Esophagus mucosa (tissue), 1 donor: ENCODE measurements around the gene MZF1. TPM values are rescaled to one million over a fixed set of nuclear protein-coding genes. Genes with fewer than 3 reads are reported as not detected.

ENCODE experiments used
- total RNA-seq: library from RNA; stranded (reverse); gene quantifications from one replicate; pipeline ENCODE4 v1.2.4, GENCODE V29; 2023
- donor health status: DM: yes; HTN: yes; CAD: no.

Gene MZF1
- total RNA-seq, 1 donor from 2014 or later = 9.4 TPM

Other genes starting within 250 kb of the MZF1 start
- 2.5 TPM for gene ZSCAN22, start 246.3 kb downstream of the MZF1 start, total RNA-seq
- 3.5 TPM for gene A1BG, start 219.8 kb downstream of the MZF1 start, total RNA-seq
- gene ZNF497, start 210.6 kb downstream of the MZF1 start, total RNA-seq = 1.1 TPM
- 2.7 TPM for gene ZNF837, start 192.3 kb downstream of the MZF1 start, total RNA-seq
- gene RPS5, start 186.1 kb downstream of the MZF1 start, total RNA-seq = 1,223 TPM
- 14.7 TPM for gene RNF225, start 177.7 kb downstream of the MZF1 start, total RNA-seq
- gene ZNF584, start 164.7 kb downstream of the MZF1 start, total RNA-seq = 6.5 TPM
- 1.0 TPM for gene ZNF132, start 133.2 kb downstream of the MZF1 start, total RNA-seq
- gene ZNF324B, start 121.7 kb downstream of the MZF1 start, total RNA-seq = 6.0 TPM
- gene ZNF324, start 106.3 kb downstream of the MZF1 start, total RNA-seq = 9.2 TPM
- 4.7 TPM for gene ZNF446, start 97.0 kb downstream of the MZF1 start, total RNA-seq
- 6.4 TPM for gene SLC27A5, start 61.3 kb downstream of the MZF1 start, total RNA-seq
- gene ZBTB45, start 53.5 kb downstream of the MZF1 start, total RNA-seq = 8.0 TPM
- 204 TPM for gene TRIM28, start 29.3 kb downstream of the MZF1 start, total RNA-seq
- gene CHMP2A, start 18.2 kb downstream of the MZF1 start, total RNA-seq = 98.8 TPM
- gene UBE2M, start 14.7 kb downstream of the MZF1 start, total RNA-seq = 52.8 TPM